Activated CD8-positive, alpha-beta memory T cell treated with anti-CD3 and anti-CD28 coated beads for 4 hours (primary cell): ENCODE results near the gene EPS8.

Experiments
- DNase-seq, 2 donors: peaks; one replicate each; pipeline ENCODE4 v3.0.0-alpha.2; 2020; ENCODE audit warnings: low read depth in 2 of 2

The EPS8 gene

GRCh38 chr12:15690320-15690719 lies 98.9 kb downstream of the EPS8 start:
- DNase-seq, result no peak

GRCh38 chr12:15689751-15690191 lies 99.4 kb downstream of the EPS8 start:
- DNase-seq, result no peak

GRCh38 chr12:15688838-15689625 lies 100.2 kb downstream of the EPS8 start:
- DNase-seq, result no peak

GRCh38 chr12:15688202-15688736 lies 100.9 kb downstream of the EPS8 start:
- no peak for DNase-seq

- no peak for DNase-seq
Measured at GRCh38 chr12:15687583-15687982, 101.6 kb downstream of the EPS8 start.

GRCh38 chr12:15684896-15685658 lies 104.1 kb downstream of the EPS8 start:
- DNase-seq, result no peak

- DNase-seq, result no peak
Measured at GRCh38 chr12:15682826-15683225, 106.4 kb downstream of the EPS8 start.

GRCh38 chr12:15679151-15679550 lies 110.0 kb downstream of the EPS8 start:
- DNase-seq, result no peak

- no peak for DNase-seq
Measured at GRCh38 chr12:15677726-15678201, 111.4 kb downstream of the EPS8 start.

GRCh38 chr12:15677228-15677627 lies 112.0 kb downstream of the EPS8 start:
- no peak for DNase-seq

GRCh38 chr12:15672671-15673270 lies 116.4 kb downstream of the EPS8 start:
- DNase-seq, result no peak

GRCh38 chr12:15670756-15671155 lies 118.4 kb downstream of the EPS8 start:
- DNase-seq, result no peak

GRCh38 chr12:15669256-15669948 lies 119.8 kb downstream of the EPS8 start:
- DNase-seq, result no peak

- DNase-seq, result no peak
Measured at GRCh38 chr12:15664491-15664890, 124.7 kb downstream of the EPS8 start.

- DNase-seq, result no peak
Measured at GRCh38 chr12:15662983-15663659, 126.1 kb downstream of the EPS8 start.

- no peak for DNase-seq
Measured at GRCh38 chr12:15662303-15662980, 126.7 kb downstream of the EPS8 start.

- DNase-seq, result no peak
Measured at GRCh38 chr12:15651371-15651770, 137.8 kb downstream of the EPS8 start.

GRCh38 chr12:15650399-15651128 lies 138.6 kb downstream of the EPS8 start:
- no peak for DNase-seq

- no peak for DNase-seq
Measured at GRCh38 chr12:15649347-15649746, 139.8 kb downstream of the EPS8 start.

- no peak for DNase-seq
Measured at GRCh38 chr12:15648558-15648957, 140.6 kb downstream of the EPS8 start.
